HCT116 (cell line): ENCODE results near the gene MIAT. TPM values are rescaled to one million over a fixed set of nuclear protein-coding genes. Genes with fewer than 3 reads are reported as not detected.
"Not testable (repeated sequence)": the region's sequence is repeated elsewhere in the genome, so short reads cannot be mapped to it uniquely, and the experiment has no call there.

ENCODE experiments used
- ATAC-seq: fragments of 200-7000 bp; cut with Tn5 transposase; 2 replicates; pipeline ENCODE4 v1.9.1; 2020; ENCODE audit warnings: mild to moderate bottlenecking, moderate library complexity
- BruUV-seq: library from RNA; stranded (reverse); fragments of 400-500 nt; replicated peaks from 2 replicates; lab custom pipeline; 2021; lab: Mats Ljungman, UMichigan
- CTCF ChIA-PET: fragments of 300-600 bp; sonication (Branson Sonifier 250); formaldehyde crosslinking; loops from one replicate; lab custom pipeline; 2021; ENCODE audit warnings: antibody characterized with exemption; lab: Charles Lee
- POLR2A ChIA-PET: fragments of 300-600, 350-600 bp; sonication (Branson Sonifier 250); formaldehyde crosslinking; loops from one replicate; lab custom pipeline; 2021; ENCODE audit warnings: antibody characterized with exemption; lab: Charles Lee
- RAD21 ChIA-PET, 2 experiments: fragments of 300-600 bp; sonication (Branson Sonifier 250); formaldehyde crosslinking; loops; one replicate each; lab custom pipeline; 2023; ENCODE audit warnings: low total read pairs in 2 of 2; ENCODE audit not compliant: uncharacterized antibody in 2 of 2, unreplicated experiment in 2 of 2, low non-redundant PET in 1 of 2; lab: Charles Lee
- DNase-seq: peaks from one replicate; pipeline ENCODE4 v3.0.0-alpha.2; 2010; ENCODE audit warnings: low read depth, low spot score
- H2AFZ ChIP-seq: fragments of 200-600 bp; shearing (Covaris generic), sonication (generic); 2 replicates; pipeline ENCODE4 v1.6.1; 2017; ENCODE audit warnings: low read depth, mixed run types, mixed read lengths, antibody characterized with exemption, low read length; ENCODE audit not compliant: poor library complexity, severe bottlenecking
- H3K27ac ChIP-seq: 2 replicates; pipeline ENCODE4 v1.5.1; 2012; ENCODE audit warnings: low read depth, low read length
- H3K27me3 ChIP-seq: fragments of 200-600 bp; sonication (generic); 2 replicates; pipeline ENCODE4 v1.6.1; 2016; ENCODE audit warnings: mixed run types, low read length, mixed read lengths; ENCODE audit not compliant: insufficient read depth
- H3K36me3 ChIP-seq, 2 experiments: fragments of 200-500 bp in 1 of 2; fragments of 200-600 bp in 1 of 2; sonication (Bioruptor generic) in 1 of 2; sonication (generic) in 1 of 2; 2 replicates each; pipeline versions ENCODE4 v1.5.1 to v1.6.1; 2014 to 2016; ENCODE audit warnings: low read length in 2 of 2, inconsistent platforms in 1 of 2, mixed read lengths in 1 of 2, mixed run types in 1 of 2; ENCODE audit not compliant: insufficient read depth in 2 of 2, control insufficient read depth in 1 of 2
- H3K4me1 ChIP-seq, 2 experiments: fragments of 200-600 bp in 1 of 2; sonication (generic) in 1 of 2; 2 replicates each; pipeline versions ENCODE4 v1.5.1 to v1.6.1; 2012 to 2017; ENCODE audit warnings: low read length in 2 of 2, inconsistent platforms in 1 of 2, mild to moderate bottlenecking in 1 of 2, mixed read lengths in 1 of 2, mixed run types in 1 of 2, moderate library complexity in 1 of 2; ENCODE audit not compliant: insufficient read depth in 2 of 2, control insufficient read depth in 1 of 2
- H3K4me2 ChIP-seq: fragments of 200-600 bp; sonication (generic); 2 replicates; pipeline ENCODE4 v1.6.1; 2017; ENCODE audit warnings: mixed run types, low read length, mixed read lengths
- H3K4me3 ChIP-seq, 2 experiments: fragments of 200-600 bp in 1 of 2; sonication (generic) in 1 of 2; replicated peaks in 1 of 2; 2 replicates each; pipeline ENCODE4 v1.5.1; 2011 to 2016; ENCODE audit warnings: low read length in 2 of 2, control low read depth in 1 of 2, low read depth in 1 of 2, mild to moderate bottlenecking in 1 of 2, mixed read lengths in 1 of 2, mixed run types in 1 of 2
- H3K79me2 ChIP-seq: fragments of 200-600 bp; sonication (generic); 2 replicates; pipeline ENCODE4 v1.6.1; 2017; ENCODE audit warnings: mild to moderate bottlenecking, mixed run types, low read length, moderate library complexity, mixed read lengths; ENCODE audit not compliant: insufficient read depth
- H3K9ac ChIP-seq: fragments of 200-600 bp; sonication (generic); 2 replicates; pipeline ENCODE4 v1.6.1; 2016; ENCODE audit warnings: low read length, mixed read lengths
- H3K9me2 ChIP-seq: fragments of 200-600 bp; sonication (generic), shearing (Covaris generic); 2 replicates; pipeline ENCODE4 v1.6.1; 2017; ENCODE audit warnings: mixed run types, mild to moderate bottlenecking, moderate library complexity; ENCODE audit not compliant: insufficient read depth
- H3K9me3 ChIP-seq, 2 experiments: fragments of 200-500 bp in 1 of 2; fragments of 200-600 bp in 1 of 2; sonication (Bioruptor generic) in 1 of 2; sonication (generic) in 1 of 2; 2 replicates each; pipeline ENCODE4 v1.6.1; 2014 to 2017; ENCODE audit warnings: low read length in 2 of 2, mixed read lengths in 2 of 2, inconsistent platforms in 1 of 2, low read depth in 1 of 2, mild to moderate bottlenecking in 1 of 2, mixed run types in 1 of 2, moderate library complexity in 1 of 2; ENCODE audit not compliant: control insufficient read depth in 1 of 2, insufficient read depth in 1 of 2
- H4K20me1 ChIP-seq: fragments of 200-600 bp; sonication (generic), shearing (Covaris generic); 2 replicates; pipeline ENCODE4 v1.6.1; 2017; ENCODE audit warnings: mixed run types, mild to moderate bottlenecking, moderate library complexity; ENCODE audit not compliant: insufficient read depth
- POLR2AphosphoS5 ChIP-seq: IDR thresholded peaks from 2 replicates; pipeline ENCODE4 v1.6.1; 2011; ENCODE audit warnings: mild to moderate bottlenecking, low read depth, low read length, moderate library complexity
- intact Hi-C: fragments of 100-400 bp; cut with micrococcal nuclease; formaldehyde crosslinking; loops from 2 replicates; pipeline ENCODE4 v1.10.0; 2022
- total RNA-seq: library from RNA; stranded (reverse); gene quantifications from one replicate; pipeline ENCODE4 v1.2.1, GENCODE V29; 2021; ENCODE audit not compliant: unreplicated experiment

MIAT gene
- total RNA-seq, 1 experiment from 2014 or later, result 0.54 TPM

- no peak overlapping the region for H3K4me2 ChIP-seq
- no peak for ATAC-seq
- 0 out of 4 replicates have a peak, but pooled peaks cover 0 to 7% of the 10 kb centered on the region in 2 experiments for H3K9me3 ChIP-seq
- no peak overlapping the region for H2AFZ ChIP-seq
- no peaks in the 10 kb centered on the region for H4K20me1 ChIP-seq
- H3K4me3 ChIP-seq, result no peak overlapping the region
- POLR2A ChIA-PET, result no interaction called here
- TF ChIP-seq POLR2AphosphoS5, result no peak
- TF ChIP-seq, all 23 proteins: peak for 0
- H3K36me3 ChIP-seq, result peaks cover 0 to 4% of the 10 kb centered on the region in 2 experiments; a peak in 1 of 4 replicates
- ChIA-PET RAD21 (no interaction called here), CTCF (no interaction called here)
- intact Hi-C loops, result no loop called here
- no peaks in the 10 kb centered on the region for H3K9me2 ChIP-seq
- no peak for DNase-seq
- no peak overlapping the region for H3K9ac ChIP-seq
- H3K27me3 ChIP-seq, result no peaks in the 10 kb centered on the region
- no peaks in the 10 kb centered on the region for H3K79me2 ChIP-seq
- BruUV-seq, result no TSS peak
- no peak overlapping the region for H3K27ac ChIP-seq
- no peaks in the 10 kb centered on the region for H3K4me1 ChIP-seq
These were observed 45.8 kb downstream of the MIAT start for GRCh38 chr22:26702906-26703830.

GRCh38 chr22:26705379-26705778 lies 48.0 kb downstream of the MIAT start:
- H3K27me3 ChIP-seq, H3K79me2 ChIP-seq, DNase-seq, H3K9ac ChIP-seq, ATAC-seq, H3K27ac ChIP-seq, H3K4me2 ChIP-seq, H3K4me3 ChIP-seq, CTCF ChIA-PET, H3K9me2 ChIP-seq, H4K20me1 ChIP-seq, BruUV-seq, H3K9me3 ChIP-seq, H3K36me3 ChIP-seq, H3K4me1 ChIP-seq, RAD21 ChIA-PET, H2AFZ ChIP-seq, POLR2A ChIA-PET, intact Hi-C loops: not testable (repeated sequence)
